GM21367 (cell line): ENCODE data around the gene ACTR1B.
"Not testable (repeated sequence)": the region's sequence is repeated elsewhere in the genome, so short reads cannot be mapped to it uniquely, and the experiment has no call there.

ENCODE experiments used
- ATAC-seq: cut with Tn5 transposase; IDR thresholded peaks from one replicate; pipeline ENCODE4 v1.9.1; 2021; ENCODE audit not compliant: unreplicated experiment

The ACTR1B gene

GRCh38 chr2:97663962-97664635 is at the start of gene ACTR1B:
Gene ACTR1B, minus strand, starts transcription at chr2:97664044. Its CDS starts 154 bp downstream, at chr2:97663890.
- ATAC-seq = peak; percentile 79

GRCh38 chr2:97712693-97713295 is 49.0 kb upstream of the ACTR1B start:
- no peak for ATAC-seq

- ATAC-seq = not testable (repeated sequence)
These were observed 48.3 kb upstream of the ACTR1B start for GRCh38 chr2:97712175-97712574.

GRCh38 chr2:97711394-97711711 is 47.5 kb upstream of the ACTR1B start:
- no peak for ATAC-seq

- no peak for ATAC-seq
These were observed 44.8 kb upstream of the ACTR1B start for GRCh38 chr2:97708608-97709007.

GRCh38 chr2:97708048-97708380 is 44.2 kb upstream of the ACTR1B start:
- no peak for ATAC-seq

- no peak for ATAC-seq
These were observed 43.7 kb upstream of the ACTR1B start for GRCh38 chr2:97707362-97708047.

- no peak for ATAC-seq
These were observed 43.0 kb upstream of the ACTR1B start for GRCh38 chr2:97706708-97707345.

GRCh38 chr2:97706112-97706511 is 42.3 kb upstream of the ACTR1B start:
- ATAC-seq = no peak

GRCh38 chr2:97704989-97705388 is 41.1 kb upstream of the ACTR1B start:
- no peak for ATAC-seq

- ATAC-seq = no peak
These were observed 39.9 kb upstream of the ACTR1B start for GRCh38 chr2:97703741-97704140.

- ATAC-seq = no peak
These were observed 39.1 kb upstream of the ACTR1B start for GRCh38 chr2:97702731-97703470.

- ATAC-seq = no peak
These were observed 38.1 kb upstream of the ACTR1B start for GRCh38 chr2:97701851-97702465.

- no peak for ATAC-seq
These were observed 37.3 kb upstream of the ACTR1B start for GRCh38 chr2:97701186-97701585.

- no peak for ATAC-seq
These were observed 36.1 kb upstream of the ACTR1B start for GRCh38 chr2:97699765-97700444.

GRCh38 chr2:97698530-97698929 is 34.7 kb upstream of the ACTR1B start:
- no peak for ATAC-seq

GRCh38 chr2:97697252-97698235 is 33.7 kb upstream of the ACTR1B start:
- peak; percentile 47 for ATAC-seq

- ATAC-seq = no peak
These were observed 31.9 kb upstream of the ACTR1B start for GRCh38 chr2:97695744-97696143.

GRCh38 chr2:97693476-97693875 is 29.6 kb upstream of the ACTR1B start:
- no peak for ATAC-seq
